SU-DHL-6 (cell line): ENCODE measurements around the gene SEC16A.

Source experiments
- H2AFZ ChIP-seq: fragments of 200-600 bp; sonication (generic); 2 replicates; pipeline ENCODE4 v1.6.1; 2014; ENCODE audit warnings: low read depth, mild to moderate bottlenecking, moderate library complexity, mixed read lengths, antibody characterized with exemption, low read length; ENCODE audit not compliant: severe bottlenecking
- H3F3A ChIP-seq: fragments of 200-600 bp; shearing (Covaris generic); 2 replicates; pipeline ENCODE4 v1.6.0; 2016; ENCODE audit warnings: antibody characterized with exemption, mild to moderate bottlenecking; ENCODE audit not compliant: insufficient read depth
- H3K27ac ChIP-seq: fragments of 200-600 bp; sonication (generic); 2 replicates; pipeline ENCODE4 v1.5.1; 2016; ENCODE audit warnings: low read depth, mild to moderate bottlenecking, low read length, moderate library complexity, mixed read lengths
- H3K27me3 ChIP-seq: fragments of 200-600 bp; sonication (generic), shearing (Covaris generic); 2 replicates; pipeline ENCODE4 v1.6.0; 2014; ENCODE audit warnings: mild to moderate bottlenecking, low read length
- H3K36me3 ChIP-seq: fragments of 200-600 bp; sonication (generic); 2 replicates; pipeline ENCODE4 v1.6.1; 2014; ENCODE audit warnings: mild to moderate bottlenecking, low read length, mixed read lengths
- H3K4me2 ChIP-seq: fragments of 300-600, 200-600 bp; shearing (Covaris generic), sonication (generic); 2 replicates; pipeline ENCODE4 v1.6.0; 2014; ENCODE audit warnings: low read length, low read depth, mild to moderate bottlenecking; ENCODE audit not compliant: poor library complexity, severe bottlenecking
- H3K4me3 ChIP-seq: fragments of 200-600 bp; sonication (generic); 2 replicates; pipeline ENCODE4 v1.5.1; 2014; ENCODE audit warnings: antibody characterized with exemption, low read length, mild to moderate bottlenecking, mixed read lengths; ENCODE audit not compliant: insufficient read depth, poor library complexity, severe bottlenecking
- H3K79me2 ChIP-seq: fragments of 200-600 bp; sonication (generic); 2 replicates; pipeline ENCODE4 v1.6.1; 2014; ENCODE audit warnings: mild to moderate bottlenecking, low read length, moderate library complexity; ENCODE audit not compliant: insufficient read depth
- H3K9ac ChIP-seq: fragments of 200-600 bp; sonication (generic); 2 replicates; pipeline ENCODE4 v1.7.0; 2014; ENCODE audit warnings: mild to moderate bottlenecking, low read length
- H3K9me2 ChIP-seq: fragments of 200-600 bp; sonication (generic); replicated peaks from 2 replicates; pipeline ENCODE4 v1.6.1; 2014; ENCODE audit warnings: low read length; ENCODE audit not compliant: insufficient read depth
- H3K9me3 ChIP-seq: fragments of 200-600 bp; sonication (generic); 2 replicates; pipeline ENCODE4 v1.6.1; 2014; ENCODE audit warnings: low read length, mixed read lengths; ENCODE audit not compliant: insufficient read depth
- H4K20me1 ChIP-seq: fragments of 200-600 bp; sonication (generic); 2 replicates; pipeline ENCODE4 v1.6.1; 2014; ENCODE audit warnings: low read depth, mild to moderate bottlenecking, antibody characterized with exemption, low read length, moderate library complexity, mixed read lengths
- EZH2phosphoT487 ChIP-seq: fragments of 200-600 bp; sonication (generic), shearing (Covaris generic); conservative IDR thresholded peaks from 2 replicates; pipeline ENCODE4 v1.6.1; 2018; ENCODE audit warnings: mild to moderate bottlenecking, antibody characterized with exemption, low read length, moderate library complexity, mixed read lengths
- TF ChIP-seq, protein P1 (sequence below): fragments of 200-600 bp; sonication (generic); IDR thresholded peaks from one replicate; pipeline ENCODE4 v1.5.1; 2017; ENCODE audit warnings: antibody characterized with exemption, mild to moderate bottlenecking, low read length, moderate library complexity; ENCODE audit not compliant: insufficient read depth, poor library complexity, severe bottlenecking

The SEC16A gene

GRCh38 chr9:136441681-136442245 lies 41.1 kb downstream of the SEC16A start:
- H4K20me1 ChIP-seq: no peaks in the 10 kb centered on the region
- TF ChIP-seq, protein P1, sequence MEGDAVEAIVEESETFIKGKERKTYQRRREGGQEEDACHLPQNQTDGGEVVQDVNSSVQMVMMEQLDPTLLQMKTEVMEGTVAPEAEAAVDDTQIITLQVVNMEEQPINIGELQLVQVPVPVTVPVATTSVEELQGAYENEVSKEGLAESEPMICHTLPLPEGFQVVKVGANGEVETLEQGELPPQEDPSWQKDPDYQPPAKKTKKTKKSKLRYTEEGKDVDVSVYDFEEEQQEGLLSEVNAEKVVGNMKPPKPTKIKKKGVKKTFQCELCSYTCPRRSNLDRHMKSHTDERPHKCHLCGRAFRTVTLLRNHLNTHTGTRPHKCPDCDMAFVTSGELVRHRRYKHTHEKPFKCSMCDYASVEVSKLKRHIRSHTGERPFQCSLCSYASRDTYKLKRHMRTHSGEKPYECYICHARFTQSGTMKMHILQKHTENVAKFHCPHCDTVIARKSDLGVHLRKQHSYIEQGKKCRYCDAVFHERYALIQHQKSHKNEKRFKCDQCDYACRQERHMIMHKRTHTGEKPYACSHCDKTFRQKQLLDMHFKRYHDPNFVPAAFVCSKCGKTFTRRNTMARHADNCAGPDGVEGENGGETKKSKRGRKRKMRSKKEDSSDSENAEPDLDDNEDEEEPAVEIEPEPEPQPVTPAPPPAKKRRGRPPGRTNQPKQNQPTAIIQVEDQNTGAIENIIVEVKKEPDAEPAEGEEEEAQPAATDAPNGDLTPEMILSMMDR: no peak
- no peak for TF ChIP-seq EZH2phosphoT487
- H3F3A ChIP-seq: peaks cover 10% of the 10 kb centered on the region
- no peak overlapping the region for H3K9ac ChIP-seq
- H3K27me3 ChIP-seq: no peaks in the 10 kb centered on the region
- no peak overlapping the region for H2AFZ ChIP-seq
- no peaks in the 10 kb centered on the region for H3K9me3 ChIP-seq
- H3K27ac ChIP-seq: no peak overlapping the region
- H3K4me3 ChIP-seq: no peak overlapping the region
- H3K4me2 ChIP-seq: no peak overlapping the region
- H3K9me2 ChIP-seq: no peaks in the 10 kb centered on the region
- H3K36me3 ChIP-seq: no peaks in the 10 kb centered on the region
- peaks cover 18% of the 10 kb centered on the region for H3K79me2 ChIP-seq

- Histone ChIP-seq H3K79me2 (peaks cover 22% of the 10 kb centered on the region), H3K27ac (no peak overlapping the region), H3K9ac (no peak overlapping the region), H2AFZ (no peak overlapping the region), H3K4me3 (no peak overlapping the region), H3K27me3 (no peaks in the 10 kb centered on the region), H3K9me2 (no peaks in the 10 kb centered on the region), H3K9me3 (no peaks in the 10 kb centered on the region), H3K4me2 (no peak overlapping the region), H3K36me3 (no peaks in the 10 kb centered on the region), H3F3A (peaks cover 10% of the 10 kb centered on the region), H4K20me1 (no peaks in the 10 kb centered on the region)
- TF ChIP-seq, protein P1: no peak
- TF ChIP-seq EZH2phosphoT487: no peak
These were observed 41.6 kb downstream of the SEC16A start for GRCh38 chr9:136441191-136441680.

DNA sequence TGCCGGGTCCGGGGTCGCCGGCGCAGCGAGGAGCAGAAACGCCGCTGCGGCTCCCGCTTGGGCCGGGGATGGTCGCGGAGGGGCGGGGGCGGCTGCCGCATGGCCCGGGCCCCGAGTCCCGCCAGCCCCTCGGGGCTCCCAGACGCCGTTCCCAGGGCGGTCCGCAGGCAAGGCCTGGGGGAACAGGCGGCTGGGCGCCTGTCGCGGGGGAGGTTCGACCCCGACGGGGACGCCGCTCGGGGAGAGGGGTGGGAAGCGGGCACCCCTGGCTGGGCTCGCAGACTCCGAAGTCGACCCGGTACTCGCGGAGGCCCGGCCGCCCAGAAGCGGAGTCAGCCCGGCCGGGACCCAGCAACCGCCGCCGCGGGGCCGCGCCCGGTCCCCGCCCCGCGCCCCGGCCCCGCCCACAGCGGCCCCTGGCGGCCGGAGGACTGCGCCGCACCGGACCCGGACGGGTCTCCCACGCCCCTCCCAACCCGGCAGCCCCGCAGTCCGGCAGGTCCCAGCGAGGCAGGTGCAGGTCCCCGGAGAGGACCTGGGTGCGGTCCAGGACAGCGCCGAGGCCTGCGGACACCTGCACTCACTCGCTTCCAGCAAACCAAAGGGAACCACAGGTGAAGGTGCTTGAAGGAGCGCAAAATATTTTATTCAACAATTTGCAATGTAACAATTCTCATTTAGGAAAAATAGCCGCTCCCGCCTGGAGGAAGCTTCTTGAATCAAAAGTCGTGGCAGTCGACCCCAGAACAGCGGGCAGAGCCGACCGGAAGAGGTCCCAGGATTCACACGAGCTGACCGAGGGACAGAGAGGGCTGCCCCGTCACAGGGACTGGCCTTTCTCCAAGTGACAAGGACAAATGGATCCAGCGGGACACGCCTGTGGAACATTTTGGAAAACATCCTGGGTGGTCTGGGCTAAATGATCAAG lies 43.1 kb downstream of the SEC16A start, which contains the start of gene INPP5E:
Gene INPP5E, minus strand, starts transcription at position 365 of the 928 bp plus-strand sequence. CDS start 426 bp downstream, outside the sequence.
- Histone ChIP-seq H3K27ac (peak within 1 kb of the TSS; percentile 52), H3K27me3 (no peaks in the 10 kb centered on the region), H3K4me2 (peak within 1 kb of the TSS; percentile 73), H3K9ac (peak within 1 kb of the TSS; percentile 93), H3K4me3 (peak within 1 kb of the TSS; percentile 88), H3K9me3 (no peaks in the 10 kb centered on the region), H3K9me2 (no peaks in the 10 kb centered on the region), H4K20me1 (no peaks in the 10 kb centered on the region), H2AFZ (peak within 1 kb of the TSS; percentile 74), H3F3A (peaks cover 10% of the 10 kb centered on the region), H3K36me3 (no peaks in the 10 kb centered on the region), H3K79me2 (peaks cover 22% of the 10 kb centered on the region)
- TF ChIP-seq, protein P1: no peak
- TF ChIP-seq EZH2phosphoT487: no peak
